Liver (tissue), 9 donors: ENCODE measurements around the gene ZNF414. TPM values are rescaled to one million over a fixed set of nuclear protein-coding genes. Genes with fewer than 3 reads are reported as not detected.

Experiments
- DNase-seq: peaks from one replicate; pipeline ENCODE4 v3.0.0-alpha.2; 2017; ENCODE audit warnings: low spot score
- H3K27ac ChIP-seq, 2 donors: one replicate each; pipeline ENCODE4 v1.7.0; 2013; ENCODE audit warnings: inconsistent platforms in 2 of 2, low read length in 2 of 2, control low read depth in 1 of 2, low read depth in 1 of 2, mild to moderate bottlenecking in 1 of 2
- H3K27me3 ChIP-seq, 4 donors: one replicate each; pipeline versions ENCODE4 v1.6.1 to v1.7.0; 2013; ENCODE audit warnings: low read length in 3 of 4, inconsistent platforms in 1 of 4, mild to moderate bottlenecking in 1 of 4, moderate library complexity in 1 of 4; ENCODE audit not compliant: control insufficient read depth in 4 of 4, insufficient read depth in 4 of 4
- H3K36me3 ChIP-seq, 4 donors: one replicate each; pipeline versions ENCODE4 v1.6.1 to v1.7.0; 2013; ENCODE audit warnings: low read length in 3 of 4, mild to moderate bottlenecking in 3 of 4, low read depth in 1 of 4, moderate library complexity in 1 of 4; ENCODE audit not compliant: control insufficient read depth in 4 of 4, insufficient read depth in 3 of 4
- H3K4me1 ChIP-seq, 4 donors: one replicate each; pipeline versions ENCODE4 v1.6.1 to v1.7.0; 2013; ENCODE audit warnings: low read length in 3 of 4, mild to moderate bottlenecking in 3 of 4, moderate library complexity in 1 of 4; ENCODE audit not compliant: control insufficient read depth in 4 of 4, insufficient read depth in 4 of 4
- H3K4me3 ChIP-seq, 3 donors: one replicate each; pipeline versions ENCODE4 v1.6.1 to v1.7.0; 2013; ENCODE audit warnings: low read length in 3 of 3, control low read depth in 1 of 3, low read depth in 1 of 3, mild to moderate bottlenecking in 1 of 3
- H3K9ac ChIP-seq, 2 donors: one replicate each; pipeline ENCODE4 v1.7.0; 2013; ENCODE audit warnings: low read length in 2 of 2, mild to moderate bottlenecking in 2 of 2, moderate library complexity in 2 of 2, control low read depth in 1 of 2, low read depth in 1 of 2
- H3K9me3 ChIP-seq, 4 donors: one replicate each; pipeline versions ENCODE4 v1.6.1 to v1.7.0; 2013; ENCODE audit warnings: low read length in 3 of 4; ENCODE audit not compliant: control insufficient read depth in 4 of 4
- FOXA1 ChIP-seq: IDR thresholded peaks from 2 replicates; pipeline ENCODE4 v1.6.1; 2016; ENCODE audit warnings: antibody characterized with exemption
- FOXA2 ChIP-seq: IDR thresholded peaks from 2 replicates; pipeline ENCODE4 v1.6.1; 2016; ENCODE audit warnings: antibody characterized with exemption
- GABPA ChIP-seq, 2 donors: IDR thresholded peaks in 1 of 2; conservative IDR thresholded peaks in 1 of 2; 2 replicates each; pipeline ENCODE4 v1.6.1; 2016; ENCODE audit warnings: antibody characterized with exemption in 2 of 2, mild to moderate bottlenecking in 1 of 2, moderate library complexity in 1 of 2
- HNF4A ChIP-seq, 2 donors: conservative IDR thresholded peaks; 2 replicates each; pipeline ENCODE4 v1.6.1; 2016; ENCODE audit warnings: antibody characterized with exemption in 2 of 2, mild to moderate bottlenecking in 2 of 2
- HNF4G ChIP-seq: IDR thresholded peaks from 2 replicates; pipeline ENCODE4 v1.6.1; 2016; ENCODE audit warnings: antibody characterized with exemption
- JUND ChIP-seq, 2 donors: IDR thresholded peaks; 2 replicates each; pipeline ENCODE4 v1.6.1; 2016; ENCODE audit warnings: antibody characterized with exemption in 2 of 2
- MAX ChIP-seq: IDR thresholded peaks from 2 replicates; pipeline ENCODE4 v1.6.1; 2016; ENCODE audit warnings: antibody characterized with exemption
- NR2F2 ChIP-seq: IDR thresholded peaks from 2 replicates; pipeline ENCODE4 v1.6.1; 2016; ENCODE audit warnings: antibody characterized with exemption
- RAD21 ChIP-seq, 2 donors: IDR thresholded peaks; 2 replicates each; pipeline ENCODE4 v1.6.1; 2016; ENCODE audit warnings: antibody characterized with exemption in 2 of 2, mild to moderate bottlenecking in 2 of 2
- REST ChIP-seq: IDR thresholded peaks from 2 replicates; pipeline ENCODE4 v1.6.1; 2016; ENCODE audit warnings: antibody characterized with exemption, mild to moderate bottlenecking
- RXRA ChIP-seq, 2 donors: IDR thresholded peaks; 2 replicates each; pipeline ENCODE4 v1.6.1; 2017 to 2018; ENCODE audit warnings: antibody characterized with exemption in 2 of 2, mild to moderate bottlenecking in 1 of 2
- SP1 ChIP-seq: IDR thresholded peaks from 2 replicates; pipeline ENCODE4 v1.6.1; 2018; ENCODE audit warnings: antibody characterized with exemption, mild to moderate bottlenecking
- YY1 ChIP-seq: IDR thresholded peaks from 2 replicates; pipeline ENCODE4 v1.6.1; 2016; ENCODE audit warnings: antibody characterized with exemption, mild to moderate bottlenecking
- ZBTB33 ChIP-seq: IDR thresholded peaks from 2 replicates; pipeline ENCODE4 v1.6.1; 2016; ENCODE audit warnings: antibody characterized with exemption
- WGBS: extraction: QIAGEN DNeasy Blood & Tissue Kit; methylation state at CpG from one replicate; pipeline ENCODE4 v1.1.7; 2013; 5-methylcytosine and 5-hydroxymethylcytosine counted together
- polyA plus RNA-seq, 2 donors: library from polyadenylated mRNA; stranded (reverse) in 1 of 2; unstranded in 1 of 2; fragments of 200-250 nt in 1 of 2; fragments of >200 nt in 1 of 2; fragmentation: Nextera tagmentation in 1 of 2; extraction: Ambion mirVana in 1 of 2; gene quantifications; one replicate each; pipeline versions ENCODE4 v1.2.1 to v1.2.3, GENCODE V29; 2013 to 2015
- total RNA-seq, 2 donors: library from RNA; depleted of rRNA; stranded (reverse); fragments of >200 nt; gene quantifications; one replicate each; pipeline ENCODE4 v1.2.3, GENCODE V29; 2014
- TF ChIP-seq, protein P1 (sequence below): IDR thresholded peaks from 2 replicates; pipeline ENCODE4 v1.6.1; 2016; ENCODE audit warnings: antibody characterized with exemption
- donor health status: healthy.
- donor health status: healthy.
- donor health status: healthy.
- donor health status: healthy.
- donor health status: healthy.

ZNF414 gene
- total and polyA plus RNA-seq, 4 donors: 3.5 to 16.0 (median 7.2) TPM

DNA sequence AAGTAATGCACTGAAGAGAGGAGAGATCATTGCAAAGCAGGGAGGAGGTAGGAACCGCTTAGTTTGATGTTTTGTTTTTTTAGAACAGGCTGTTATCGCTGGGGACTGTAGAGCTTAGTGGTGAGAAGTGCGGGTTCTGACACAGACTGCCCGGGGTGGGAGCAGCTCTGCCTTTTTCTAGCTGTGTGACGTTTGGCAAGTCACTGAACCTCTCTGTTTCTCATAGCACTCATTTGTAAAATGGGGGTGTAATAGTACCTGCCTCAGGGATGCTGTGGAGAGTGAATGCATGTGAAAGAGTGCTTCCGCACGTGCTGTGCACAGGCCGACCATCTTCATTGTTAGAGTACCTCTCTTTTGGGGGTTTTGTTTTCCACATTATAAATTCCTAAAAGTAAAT lies 30.8 kb downstream of the ZNF414 start:
- DNase-seq: no peak
- no peaks in the 10 kb centered on the region for H3K27me3 ChIP-seq
- H3K9ac ChIP-seq: no peak overlapping the region
- 94% methylated on average over 8 of the region's 8 CpGs for WGBS
- peaks cover 21 to 82% (median 56%) of the 10 kb centered on the region in 4 donors for H3K36me3 ChIP-seq
- no peak overlapping the region for H3K27ac ChIP-seq
- no peak overlapping the region for H3K4me3 ChIP-seq
- no peaks in the 10 kb centered on the region for H3K4me1 ChIP-seq
- TF ChIP-seq ZBTB33 (no peak), RAD21 (IDR thresholded peaks at IDR 0.05) (no peak), JUND (IDR thresholded peaks at IDR 0.05) (no peak), GABPA (IDR thresholded peaks at IDR 0.05 in 1 of 2, conservative IDR thresholded peaks at IDR 0.05 in 1 of 2) (no peak), HNF4G (no peak), HNF4A (conservative IDR thresholded peaks at IDR 0.05) (no peak), YY1 (no peak), MAX (no peak), REST (no peak)
- H3K9me3 ChIP-seq: no peaks in the 10 kb centered on the region

GRCh38 chr19:8482696-8483095 lies 31.3 kb downstream of the ZNF414 start:
- Histone ChIP-seq H3K9me3 (no peaks in the 10 kb centered on the region), H3K9ac (no peak overlapping the region), H3K27me3 (no peaks in the 10 kb centered on the region), H3K27ac (no peak overlapping the region), H3K36me3 (peaks cover 21 to 80% (median 54%) of the 10 kb centered on the region in 4 donors), H3K4me3 (no peak overlapping the region), H3K4me1 (no peaks in the 10 kb centered on the region)
- WGBS: 94% methylated on average over 11 of the region's 11 CpGs
- TF ChIP-seq FOXA1 (no peak), RXRA (IDR thresholded peaks at IDR 0.05) (no peak), FOXA2 (no peak), JUND (IDR thresholded peaks at IDR 0.05) (no peak), YY1 (no peak), SP1 (no peak), NR2F2 (no peak), HNF4G (no peak)
- TF ChIP-seq, protein P1, sequence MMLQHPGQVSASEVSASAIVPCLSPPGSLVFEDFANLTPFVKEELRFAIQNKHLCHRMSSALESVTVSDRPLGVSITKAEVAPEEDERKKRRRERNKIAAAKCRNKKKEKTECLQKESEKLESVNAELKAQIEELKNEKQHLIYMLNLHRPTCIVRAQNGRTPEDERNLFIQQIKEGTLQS: no peak
- DNase-seq: no peak
